ENCODE results near the gene ITPR1.

Gene ITPR1

DNA sequence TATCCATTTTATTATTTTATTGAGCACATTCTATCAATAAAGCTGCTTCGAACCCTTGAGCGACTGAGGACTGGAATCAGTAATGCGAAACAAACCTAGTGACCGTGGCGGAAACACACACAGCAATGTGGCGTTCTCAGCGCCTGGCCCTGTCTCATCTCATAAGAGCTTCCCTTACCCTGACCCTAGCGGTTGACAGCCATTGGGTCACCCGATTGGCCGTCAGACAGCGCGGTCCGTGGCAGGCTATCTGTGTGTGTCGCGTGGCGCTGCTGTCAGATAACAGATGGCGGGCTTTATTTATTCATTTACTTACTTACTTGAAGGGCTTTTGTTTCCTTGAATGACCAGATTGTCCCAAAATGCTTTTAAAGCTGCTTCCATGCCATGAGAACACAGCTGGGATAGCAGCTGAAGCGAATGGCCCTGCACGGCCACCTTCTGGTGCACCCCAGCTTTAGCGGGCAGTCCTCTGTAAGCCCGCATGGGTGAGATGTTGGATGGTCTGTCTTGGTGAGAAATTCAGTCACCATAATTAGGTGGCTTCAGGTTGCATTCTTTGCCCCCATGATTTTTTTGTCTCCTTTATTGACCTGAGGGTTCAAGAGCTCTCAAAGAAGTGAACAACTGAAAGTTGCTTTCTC, 270.6 kb downstream of the ITPR1 start:
- no peak for FAIRE-seq

DNA sequence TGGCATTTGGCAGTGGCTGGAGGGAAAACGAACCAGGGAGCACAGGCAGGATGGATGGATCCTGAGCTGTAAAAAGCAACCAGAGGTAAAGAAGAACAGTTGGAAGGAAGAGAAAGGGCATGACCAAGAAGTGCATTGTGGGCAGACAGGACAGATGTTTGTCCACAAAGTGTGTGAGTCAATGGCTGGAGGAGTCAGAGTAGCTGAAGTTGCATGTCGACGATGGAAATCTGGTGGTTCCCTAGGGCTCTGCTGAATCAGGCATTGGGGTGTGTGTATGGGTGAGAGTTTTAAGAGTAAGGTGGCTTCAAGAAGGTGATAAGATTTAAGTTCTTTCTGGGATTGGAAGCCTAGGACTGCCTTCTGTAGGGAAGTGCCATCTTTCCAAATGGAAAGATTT, 272.1 kb downstream of the ITPR1 start:
- FAIRE-seq: no peak

DNA sequence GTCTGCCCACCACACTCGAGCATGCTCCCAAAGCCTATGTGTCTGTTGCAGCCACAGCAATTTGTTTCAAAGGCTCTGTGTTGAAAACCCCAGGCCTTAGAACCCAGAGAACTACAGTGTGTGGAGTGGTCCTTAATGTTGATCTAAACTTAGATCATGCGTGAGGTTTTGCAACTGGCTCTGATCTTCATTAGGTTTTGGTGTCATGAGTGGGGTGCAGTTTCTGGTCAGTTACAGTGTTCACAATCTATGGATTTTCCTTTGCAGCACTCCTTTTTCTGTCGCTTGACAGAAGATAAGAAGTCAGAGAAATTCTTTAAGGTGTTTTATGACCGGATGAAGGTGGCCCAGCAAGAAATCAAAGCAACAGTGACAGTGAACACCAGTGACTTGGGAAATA, 273.1 kb downstream of the ITPR1 start:
- no peak for FAIRE-seq

DNA sequence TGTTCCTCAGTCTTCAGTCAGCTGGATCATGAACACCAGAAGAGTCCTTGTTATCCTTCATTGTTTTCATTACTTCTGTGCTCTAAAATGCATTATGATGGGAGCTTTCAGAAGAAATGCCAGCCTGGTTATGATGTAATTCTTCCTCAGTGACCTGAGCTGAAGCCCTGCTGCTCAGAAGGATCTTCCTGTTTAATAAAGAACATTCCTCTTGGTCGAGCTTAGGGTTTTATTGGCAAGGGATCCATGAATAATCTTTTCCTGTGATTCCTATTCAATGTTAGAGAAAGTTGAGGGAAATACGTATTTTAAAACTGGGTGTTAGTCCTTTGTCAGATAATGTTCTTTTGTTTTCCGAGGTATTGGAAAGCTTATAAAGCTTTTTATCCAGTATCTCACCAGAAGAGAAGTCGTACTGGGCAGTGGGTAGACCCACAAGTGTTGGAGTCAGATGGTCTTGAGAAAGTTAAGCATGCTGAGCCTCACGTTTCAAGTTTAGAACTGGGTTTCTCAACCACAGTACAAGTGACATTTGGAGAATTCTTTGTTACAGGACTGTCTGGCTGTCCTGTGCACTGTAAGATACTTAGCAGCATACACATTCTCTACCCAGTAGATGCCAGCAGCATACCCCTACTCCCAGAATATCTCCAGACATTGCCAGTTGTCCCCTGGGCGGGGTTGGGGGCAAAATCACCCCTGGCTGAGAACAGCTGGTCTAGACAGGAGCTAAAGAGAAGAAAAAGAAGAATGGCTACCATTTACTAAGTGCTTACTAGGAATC, 273.8 kb downstream of the ITPR1 start:
- FAIRE-seq: no peak

DNA sequence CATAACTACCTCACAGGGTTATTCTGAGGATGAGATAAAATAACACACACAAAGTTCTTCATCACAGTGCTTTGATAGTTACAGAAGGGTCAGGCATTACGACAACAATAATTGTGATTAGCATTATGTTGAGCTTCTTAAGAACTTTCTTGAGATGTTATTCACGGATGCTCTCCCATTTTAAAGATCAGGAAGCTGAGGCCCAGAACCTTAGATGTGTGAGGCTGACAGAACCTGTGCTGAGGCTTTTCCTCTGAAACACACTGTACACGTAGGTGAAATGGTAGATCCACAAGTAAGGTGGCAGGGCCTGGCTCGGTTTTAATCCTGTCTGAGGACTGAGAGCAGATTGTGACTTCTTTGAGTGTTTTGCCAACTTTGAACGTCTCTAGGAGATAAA, 274.9 kb downstream of the ITPR1 start:
- no peak for FAIRE-seq

DNA sequence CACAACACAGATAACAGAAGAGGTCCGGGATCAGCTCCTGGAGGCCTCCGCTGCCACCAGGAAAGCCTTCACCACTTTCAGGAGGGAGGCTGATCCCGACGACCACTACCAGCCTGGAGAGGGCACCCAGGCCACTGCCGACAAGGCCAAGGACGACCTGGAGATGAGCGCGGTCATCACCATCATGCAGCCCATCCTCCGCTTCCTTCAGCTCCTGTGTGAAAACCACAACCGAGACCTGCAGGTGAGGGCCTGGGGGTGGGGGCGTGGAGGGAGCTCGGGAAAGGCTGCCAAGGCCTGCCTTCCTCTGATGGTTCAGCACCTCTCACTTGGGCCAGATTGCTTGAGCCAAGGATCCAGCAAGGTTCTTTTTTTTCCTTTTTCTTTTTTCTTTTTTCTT, 275.4 kb downstream of the ITPR1 start:
- FAIRE-seq: no peak

DNA sequence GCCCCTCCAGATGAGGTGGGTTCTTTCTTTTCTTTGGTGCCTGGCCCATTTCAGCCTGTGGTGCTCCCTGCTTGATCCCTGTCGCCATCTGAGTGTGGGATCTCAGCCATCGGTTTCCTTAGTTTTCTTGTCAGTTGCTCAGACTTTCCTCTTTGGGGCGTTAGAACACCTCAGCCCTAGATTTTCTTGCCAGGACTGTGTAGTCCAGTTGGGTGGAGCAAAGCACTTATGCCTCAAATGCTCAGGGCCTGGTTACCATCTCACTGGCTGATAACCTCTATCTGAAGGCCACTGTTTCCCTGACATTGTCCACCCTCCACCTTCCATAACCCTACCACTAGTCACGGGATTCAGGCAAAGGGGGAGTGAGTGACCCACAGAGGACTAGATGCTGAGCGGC, 277.4 kb downstream of the ITPR1 start:
- FAIRE-seq: no peak

DNA sequence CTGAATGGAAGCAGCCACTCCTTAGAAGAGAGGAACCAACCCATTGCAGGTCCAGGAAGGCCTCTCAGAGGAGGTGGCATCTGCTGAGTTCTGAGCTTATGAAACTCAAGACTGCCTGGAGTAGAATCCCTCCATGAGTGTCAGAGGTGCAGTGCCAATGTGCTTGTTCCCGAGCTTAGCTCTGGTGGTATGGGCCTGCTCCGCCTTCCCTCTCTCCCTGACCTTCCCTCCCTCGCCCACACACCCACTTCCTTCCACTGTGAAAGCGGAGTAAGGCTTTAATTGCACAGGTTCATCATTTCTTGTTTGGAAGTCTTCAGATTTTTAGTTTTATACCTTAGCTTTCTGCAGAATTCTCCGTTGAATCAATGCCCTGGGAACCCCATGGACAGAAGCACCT, 278.1 kb downstream of the ITPR1 start:
- FAIRE-seq: no peak

DNA sequence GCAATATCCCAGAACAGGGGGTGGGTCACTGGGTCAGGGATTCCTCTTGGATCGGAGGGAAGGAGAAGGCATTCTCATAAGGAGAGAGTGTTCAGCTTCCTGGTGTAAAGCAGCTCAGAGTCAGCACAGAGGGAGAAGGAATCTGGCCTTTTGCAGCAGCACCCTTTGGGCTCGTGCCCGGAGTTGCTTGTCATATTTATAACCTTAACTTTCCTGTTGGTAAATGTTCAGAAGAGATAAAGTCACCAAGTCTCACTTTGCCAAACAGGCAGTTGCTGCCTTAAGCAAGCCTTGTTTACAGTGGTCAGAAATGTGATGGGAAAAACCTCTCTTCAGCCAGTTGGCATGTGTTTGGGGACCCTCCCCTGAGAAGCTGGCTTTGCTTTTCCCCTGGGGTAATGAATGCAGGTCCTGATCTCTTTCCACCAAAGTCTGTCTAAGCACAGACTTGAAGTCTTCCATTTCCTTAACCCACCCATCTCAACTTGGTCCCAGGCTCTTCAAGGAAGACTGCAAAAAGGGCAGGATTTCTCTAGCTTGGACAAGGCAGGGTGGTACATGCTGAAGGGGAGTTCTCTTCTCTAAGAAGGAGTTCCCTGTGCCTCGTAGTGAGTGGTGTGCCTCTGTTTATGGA, 279.1 kb downstream of the ITPR1 start:
- FAIRE-seq: no peak

DNA sequence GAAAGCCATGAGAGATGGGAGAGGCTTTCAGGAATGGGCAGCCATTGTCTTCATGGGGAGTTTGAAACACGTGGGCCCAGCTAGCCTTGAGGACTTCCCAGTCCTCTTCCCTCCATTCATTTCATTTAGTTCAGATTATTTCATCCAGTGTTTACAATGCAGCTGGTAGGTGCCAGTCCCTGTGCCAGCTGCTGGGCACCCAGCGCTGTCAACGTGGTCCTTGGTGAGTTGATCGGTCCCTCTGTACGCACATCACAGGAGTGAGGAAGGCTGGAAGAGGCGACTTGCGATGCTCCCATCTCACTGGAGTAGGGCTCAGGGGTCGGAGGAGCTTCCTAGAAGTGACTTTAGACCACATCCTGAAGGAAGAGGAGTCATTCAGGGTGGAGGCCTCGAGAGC, 279.7 kb downstream of the ITPR1 start:
- no peak for FAIRE-seq

DNA sequence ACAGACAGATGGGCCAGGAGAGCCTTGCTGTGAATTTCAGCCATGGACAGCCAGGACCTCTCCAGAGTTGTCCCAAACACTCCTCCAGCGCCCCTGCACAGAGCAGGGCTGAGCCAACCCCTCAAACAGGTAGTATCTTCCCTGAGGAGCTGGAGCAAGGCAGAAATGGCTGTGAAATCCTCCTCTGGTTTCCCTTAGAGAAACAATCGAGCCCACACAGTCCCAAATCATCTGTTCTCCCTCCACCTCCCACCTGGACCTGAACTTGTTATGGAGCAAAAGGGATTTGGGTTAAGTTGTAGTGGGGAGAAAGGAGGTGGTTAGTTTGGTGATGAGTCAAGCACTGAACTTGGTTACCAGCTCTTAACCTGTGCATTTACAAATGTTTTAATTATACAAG, 280.4 kb downstream of the ITPR1 start:
- FAIRE-seq: no peak

DNA sequence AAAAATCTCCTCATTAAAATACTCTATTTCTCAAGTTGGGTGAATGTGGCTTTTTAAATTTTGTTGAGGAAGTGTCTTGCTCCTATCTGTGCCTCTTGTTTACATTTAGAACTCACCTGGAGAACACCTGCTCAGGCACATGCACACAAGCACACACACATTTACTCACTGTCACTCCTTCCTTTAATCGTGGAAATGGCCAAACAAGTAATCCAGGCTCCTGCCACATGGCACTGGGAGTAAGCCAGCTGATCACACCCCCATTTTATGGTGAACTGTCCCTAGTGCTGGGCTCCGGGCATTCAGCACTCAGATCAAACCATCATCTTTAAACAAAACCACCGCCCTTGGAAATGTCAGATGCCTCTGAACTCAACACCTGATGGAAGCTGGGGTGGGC, 281.4 kb downstream of the ITPR1 start:
- FAIRE-seq: no peak

DNA sequence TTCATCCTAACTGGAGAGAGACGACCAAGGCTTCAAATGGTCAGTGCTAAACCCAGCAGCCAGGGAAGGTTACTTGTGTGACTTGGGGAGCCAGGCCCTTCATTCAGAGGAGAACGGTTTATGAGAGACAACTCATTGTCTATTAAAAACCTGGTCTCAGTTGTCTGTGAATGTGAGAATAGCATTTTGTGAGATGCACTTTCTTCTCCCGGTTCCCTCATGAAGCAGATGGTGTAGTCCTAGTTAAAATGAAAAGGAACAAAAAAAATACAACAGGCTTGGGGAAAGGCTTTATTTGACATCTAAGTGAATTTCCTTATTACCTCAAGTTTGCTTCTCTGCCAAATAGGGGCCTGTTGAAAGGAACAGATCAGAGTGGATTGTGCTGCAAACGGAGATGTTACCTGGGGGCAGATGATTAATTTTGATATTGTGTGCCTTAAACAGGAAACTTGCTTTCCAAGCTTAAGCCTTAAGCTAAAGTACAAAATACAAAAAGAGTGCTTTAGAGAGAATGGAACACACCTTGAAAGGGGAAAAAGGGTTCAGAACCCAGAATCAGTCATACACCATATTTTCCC, 283.3 kb downstream of the ITPR1 start:
- FAIRE-seq: no peak

DNA sequence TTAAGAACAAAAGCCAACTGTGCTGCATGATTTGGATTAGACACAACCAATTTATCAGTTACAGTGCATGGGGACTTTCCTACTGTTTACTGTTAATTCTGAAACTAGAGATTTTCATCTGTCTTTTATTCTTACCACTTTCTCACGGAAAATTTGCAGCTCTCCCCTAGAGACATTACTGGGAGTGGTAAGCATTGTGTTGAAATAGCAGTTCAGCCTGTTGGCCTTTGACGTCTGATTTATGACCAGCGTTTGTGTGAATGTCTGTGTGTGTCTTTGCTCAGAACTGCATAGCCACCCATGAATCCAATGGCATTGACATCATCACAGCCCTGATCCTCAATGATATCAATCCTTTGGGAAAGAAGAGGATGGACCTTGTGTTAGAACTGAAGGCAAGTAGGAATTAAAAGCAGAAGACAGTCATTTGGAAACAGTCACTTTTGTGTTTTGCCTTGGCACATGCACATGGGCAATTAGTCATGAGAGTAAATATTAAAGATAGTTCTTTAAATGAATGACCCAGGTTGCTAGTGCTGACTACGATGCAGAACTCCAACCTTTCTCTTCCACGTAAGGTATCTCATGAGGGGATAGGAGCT, 283.9 kb downstream of the ITPR1 start:
- no peak for FAIRE-seq

DNA sequence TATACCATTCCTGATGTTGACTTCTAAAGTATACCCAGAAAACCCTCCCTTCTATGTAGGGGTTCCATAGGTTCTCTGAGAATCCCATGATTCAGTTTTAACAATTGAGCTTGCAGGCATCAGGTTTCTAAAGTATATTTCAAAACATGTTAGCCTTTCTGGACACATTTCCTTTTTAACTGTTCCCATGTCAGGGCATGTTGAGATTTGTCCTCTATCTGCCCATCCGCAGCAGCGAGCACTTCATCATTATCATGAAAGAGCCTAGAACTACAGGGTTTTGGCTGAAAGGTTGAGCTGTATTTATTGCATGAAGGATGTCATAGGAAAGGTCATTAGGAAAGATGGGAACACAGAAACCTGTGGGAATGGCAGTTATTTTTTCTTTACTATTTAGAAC, 285.0 kb downstream of the ITPR1 start:
- no peak for FAIRE-seq

DNA sequence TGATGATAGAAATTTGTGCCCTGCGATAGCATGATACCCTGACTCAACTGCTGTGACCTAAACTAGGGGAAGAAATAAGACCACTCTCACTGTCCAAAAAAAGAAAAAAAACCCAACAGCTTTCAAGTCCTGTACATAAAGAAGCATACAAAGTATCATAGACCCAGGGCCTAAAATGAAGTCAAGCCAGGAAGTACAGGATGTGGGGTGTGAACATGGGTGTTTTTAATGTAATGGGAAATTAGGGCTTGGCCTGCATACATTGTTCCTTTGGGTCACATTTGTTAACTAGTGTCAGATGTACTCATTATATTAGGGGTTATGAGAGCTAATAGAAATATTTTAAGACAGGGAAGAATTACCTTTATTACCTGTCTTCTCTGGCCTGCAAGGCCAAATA, 285.6 kb downstream of the ITPR1 start:
- FAIRE-seq: no peak

DNA sequence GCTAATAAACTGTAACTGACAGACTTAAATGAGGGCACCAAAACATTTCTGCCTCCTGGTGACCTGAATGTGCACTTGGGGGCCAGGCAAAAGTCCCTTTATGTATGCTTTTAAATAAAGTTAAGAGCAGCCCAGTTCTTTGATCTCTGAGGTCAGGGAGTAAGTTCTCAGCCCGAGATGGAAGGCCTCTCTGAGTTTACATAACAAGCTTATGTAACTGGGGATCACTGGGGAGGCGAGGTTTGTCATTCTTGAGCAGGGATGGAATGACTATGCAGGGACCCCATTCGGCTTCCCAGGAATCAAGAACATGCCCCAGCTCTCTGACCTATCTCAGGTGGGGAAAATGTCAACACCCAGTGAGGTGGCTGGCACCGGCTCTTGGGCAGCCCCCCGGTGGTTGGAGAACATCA, 287.4 kb downstream of the ITPR1 start:
- FAIRE-seq: no peak

DNA sequence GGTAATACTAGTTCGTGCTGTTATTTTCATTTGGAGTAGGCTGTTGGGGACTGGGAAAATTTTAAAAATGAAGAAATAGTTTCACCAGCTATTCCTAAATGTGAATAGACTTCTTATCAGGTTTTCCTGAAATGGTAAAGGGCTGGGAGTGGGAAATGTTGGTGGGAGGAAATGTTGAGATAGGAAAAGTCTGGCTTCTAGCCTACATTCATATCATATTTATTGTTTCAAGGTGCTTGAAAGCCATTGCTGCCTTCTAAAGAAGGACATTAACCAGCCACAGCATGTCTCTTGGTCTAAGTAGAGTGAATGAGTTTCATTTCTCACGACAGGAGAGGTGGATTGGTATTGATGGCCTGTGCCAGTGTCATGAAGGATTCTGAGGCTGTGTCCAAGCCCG, 288.9 kb downstream of the ITPR1 start:
- no peak for FAIRE-seq

DNA sequence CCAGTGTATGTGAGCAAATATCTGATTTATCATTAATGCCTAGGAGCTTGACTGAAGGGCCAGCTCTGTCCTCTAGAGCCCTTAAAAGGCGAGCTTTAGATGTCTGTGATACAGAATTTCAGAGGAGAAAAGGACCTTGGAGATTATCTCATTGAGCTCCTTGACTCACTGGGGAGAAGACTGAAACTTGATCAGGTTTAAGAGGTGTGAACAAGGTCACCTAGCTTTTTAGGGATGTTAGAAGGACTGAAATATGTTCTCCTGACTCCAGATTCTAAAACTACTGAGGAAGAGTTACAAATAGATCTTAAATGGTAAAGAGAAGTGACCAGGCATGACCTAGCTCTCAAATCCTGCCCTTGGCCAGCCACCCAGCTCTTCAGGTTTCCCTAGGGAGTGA, 292.4 kb downstream of the ITPR1 start:
- no peak for FAIRE-seq

DNA sequence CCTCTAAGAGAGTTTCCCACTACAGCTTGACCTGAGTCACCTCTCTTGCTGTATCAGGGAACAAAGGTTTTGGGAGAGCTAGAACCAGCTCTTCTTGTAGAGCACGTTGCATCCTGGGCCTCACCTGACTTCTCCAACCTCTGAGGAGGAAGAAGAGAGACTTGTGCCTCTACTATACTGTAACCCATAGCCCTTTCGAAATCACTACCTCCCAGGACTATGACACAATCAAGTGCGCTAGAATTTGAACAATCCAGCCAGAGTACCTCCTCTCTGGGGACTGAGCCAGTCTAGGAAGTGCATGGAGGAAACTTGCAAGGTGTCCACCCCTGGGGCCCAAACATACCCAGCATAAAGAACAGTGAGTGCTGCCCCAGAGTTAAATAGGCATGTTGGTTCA, 293.3 kb downstream of the ITPR1 start:
- FAIRE-seq: no peak

DNA sequence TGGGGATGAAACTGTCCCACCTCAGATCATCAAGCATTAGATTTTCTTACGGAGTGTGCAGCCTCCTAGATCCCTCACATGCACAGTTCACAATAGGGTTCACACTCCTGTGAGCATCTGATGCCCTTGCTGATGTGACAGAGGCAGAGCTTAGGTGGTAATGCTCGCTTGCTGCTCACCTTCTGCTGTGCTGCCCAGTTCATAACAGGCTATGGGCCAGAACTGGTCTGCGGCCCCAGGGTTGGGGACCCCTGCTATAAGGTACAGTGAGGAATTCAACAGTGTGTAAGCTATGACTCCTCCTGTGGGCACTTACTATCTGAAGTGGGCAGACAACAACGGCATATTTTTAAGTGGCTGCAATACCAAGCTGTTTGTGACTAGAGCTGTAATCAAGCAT, 298.2 kb downstream of the ITPR1 start:
- no peak for FAIRE-seq

DNA sequence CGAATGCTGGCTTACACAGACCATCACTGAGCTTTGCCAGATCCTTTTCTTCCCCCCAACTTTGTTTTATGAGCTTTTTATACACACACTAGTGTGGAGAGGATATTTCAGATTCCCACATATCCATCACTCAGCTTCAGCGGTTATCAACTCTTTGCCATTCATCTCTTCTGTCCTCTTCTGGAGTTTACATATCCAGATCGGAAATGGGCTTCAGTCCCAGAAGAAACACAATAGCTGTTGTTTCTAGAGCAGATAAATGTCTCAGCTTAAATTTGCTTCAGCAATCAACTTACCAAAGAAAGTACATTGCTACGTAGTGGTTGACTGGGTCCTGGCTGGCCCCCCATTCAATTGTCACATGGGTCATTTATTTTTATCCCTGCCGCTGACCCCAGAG, 300.2 kb downstream of the ITPR1 start:
- FAIRE-seq: no peak

DNA sequence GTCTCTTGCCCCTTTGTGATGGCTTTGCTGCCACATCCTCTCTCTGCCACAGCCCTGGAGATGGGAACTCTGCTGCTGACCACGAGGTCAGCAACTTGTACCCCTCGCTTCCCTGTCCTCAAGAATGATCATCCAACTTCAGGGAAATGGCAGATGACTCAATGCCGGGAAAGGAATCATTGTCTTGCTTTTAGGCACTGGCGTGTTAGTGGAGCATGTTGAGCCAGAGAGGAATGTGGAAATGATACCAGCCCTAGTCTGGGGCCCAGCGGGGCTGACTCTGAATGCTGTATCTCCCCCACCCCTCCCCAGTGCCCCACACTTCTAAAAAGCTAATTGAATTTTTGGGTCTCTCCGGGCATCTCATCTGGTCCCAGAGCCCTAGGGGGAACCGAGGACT, 301.2 kb downstream of the ITPR1 start:
- no peak for FAIRE-seq

DNA sequence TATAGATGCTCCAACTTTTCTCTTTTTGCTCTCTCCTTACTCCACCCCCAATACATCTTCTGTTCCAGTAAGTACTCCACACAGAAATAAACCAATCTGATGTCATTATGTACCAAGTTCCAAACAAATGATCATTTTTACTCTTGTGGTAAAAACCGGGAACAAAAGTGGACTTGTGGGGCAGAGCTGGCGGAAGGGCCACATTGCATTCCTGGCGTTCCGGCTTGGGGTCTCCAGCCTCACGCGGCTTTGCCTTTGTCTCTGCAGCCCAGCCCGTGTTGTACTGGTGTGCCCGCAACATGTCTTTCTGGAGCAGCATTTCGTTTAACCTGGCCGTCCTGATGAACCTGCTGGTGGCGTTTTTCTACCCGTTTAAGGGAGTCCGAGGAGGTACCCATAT, 301.6 kb downstream of the ITPR1 start:
- FAIRE-seq: no peak
